Measurements from ENCODE around the gene MESP2. TPM values are rescaled to one million over a fixed set of nuclear protein-coding genes. Genes with fewer than 3 reads are reported as not detected.
"Not testable (repeated sequence)": the region's sequence is repeated elsewhere in the genome, so short reads cannot be mapped to it uniquely, and the experiment has no call there.

Gene MESP2
- total and polyA plus RNA-seq, 2 experiments from 2014 or later: not detected

DNA sequence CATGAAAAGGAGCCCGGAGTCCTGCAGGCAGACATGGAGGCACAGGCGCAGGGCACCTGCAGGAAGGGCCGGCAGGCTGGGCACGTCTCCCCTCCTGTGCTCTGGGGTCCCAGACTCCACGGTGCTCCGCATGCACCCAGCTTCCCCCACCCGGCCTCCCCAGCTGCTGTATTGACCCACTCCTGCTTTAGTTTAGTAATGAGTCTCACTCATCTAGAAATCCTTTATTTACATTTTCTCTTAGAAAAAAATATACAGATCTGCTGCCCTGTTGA is 8.5 kb downstream of the MESP2 start:
- H3K4me2 ChIP-seq (ENCODE audit: unreplicated experiment): no peak overlapping the region
- 84 to 85% methylated on average over 7 of the region's 7 CpGs for WGBS, 2 experiments (ENCODE audit: low coverage in 1 of 2, low lambda C conversion rate in 2 of 2, missing lambda C conversion rate in 2 of 2)
- no peak overlapping the region for H3K27ac ChIP-seq
- DNase-seq: no peak
- peaks cover 82% of the 10 kb centered on the region for H3F3A ChIP-seq (ENCODE audit: insufficient read depth)
- H2AFZ ChIP-seq: no peak overlapping the region
- H3K9me2 ChIP-seq (ENCODE audit: insufficient read depth): no peaks in the 10 kb centered on the region
- TF ChIP-seq EZH2 (IDR thresholded peaks at IDR 0.05; ENCODE audit: insufficient read depth, poor library complexity, severe bottlenecking): no peak
- no peak for TF ChIP-seq EZH2phosphoT487 (IDR thresholded peaks at IDR 0.05; ENCODE audit: insufficient read depth, low read depth)
- no peak overlapping the region for H3K4me3 ChIP-seq
- no peak overlapping the region for H3K9ac ChIP-seq
- H4K20me1 ChIP-seq (ENCODE audit: insufficient read depth): no peaks in the 10 kb centered on the region
- no peaks in the 10 kb centered on the region for H3K27me3 ChIP-seq (replicated peaks; ENCODE audit: insufficient read depth)
- in situ Hi-C loops (cut with MboI): no loop called here
- H3K9me3 ChIP-seq (ENCODE audit: low read depth): no peaks in the 10 kb centered on the region
- H3K79me2 ChIP-seq (ENCODE audit: insufficient read depth): peaks cover 12% of the 10 kb centered on the region; the same call in 1 of the 2 replicates
- H3K4me1 ChIP-seq (ENCODE audit: insufficient read depth): peaks cover 37% of the 10 kb centered on the region
- H3K36me3 ChIP-seq (ENCODE audit: low read depth): peaks cover 45% of the 10 kb centered on the region

DNA sequence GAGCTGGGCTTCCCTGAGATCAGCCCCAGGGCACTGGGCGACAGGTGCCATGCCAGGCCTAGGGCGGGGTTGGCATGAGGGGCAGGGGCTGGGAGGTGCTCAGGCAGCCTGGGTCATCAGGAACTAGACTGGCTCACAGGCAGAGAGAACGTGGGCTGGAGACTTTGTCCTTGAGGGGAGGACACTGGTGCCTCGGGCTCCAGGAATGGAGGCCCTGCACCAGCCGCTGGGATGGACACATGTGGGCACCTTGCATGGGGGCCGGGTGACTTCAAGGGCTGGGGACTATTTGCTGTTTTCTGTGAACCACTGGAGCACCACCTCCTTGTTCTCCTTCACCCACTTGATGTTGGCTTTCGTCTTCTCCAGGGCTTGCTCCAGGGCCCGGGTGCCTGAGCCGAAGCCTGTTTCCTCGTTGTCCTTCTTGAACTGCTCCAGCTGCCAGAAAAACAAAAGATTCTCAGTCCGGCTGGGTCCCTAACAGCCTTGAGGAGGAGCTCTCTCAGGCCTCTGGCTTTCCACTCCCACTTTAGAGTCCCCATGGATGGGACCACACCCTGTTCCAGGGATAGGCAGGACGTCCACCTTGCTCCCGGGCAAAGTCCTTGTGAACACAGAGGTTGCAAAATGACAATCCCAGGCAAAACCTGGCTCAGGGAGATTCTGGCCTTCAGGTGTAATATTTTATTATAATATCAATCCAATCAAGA is 9.1 kb downstream of the MESP2 start:
- WGBS, 2 experiments (ENCODE audit: low coverage in 1 of 2, low lambda C conversion rate in 2 of 2, missing lambda C conversion rate in 2 of 2): 92 to 93% methylated on average over 13 of the region's 13 CpGs
- peaks cover 51% of the 10 kb centered on the region for H3K36me3 ChIP-seq (ENCODE audit: low read depth)
- H3K4me2 ChIP-seq (ENCODE audit: unreplicated experiment): no peak overlapping the region
- peaks cover 85% of the 10 kb centered on the region for H3F3A ChIP-seq (ENCODE audit: insufficient read depth)
- H3K4me1 ChIP-seq (ENCODE audit: insufficient read depth): peaks cover 37% of the 10 kb centered on the region
- no peak for TF ChIP-seq EZH2phosphoT487 (IDR thresholded peaks at IDR 0.05; ENCODE audit: insufficient read depth, low read depth)
- TF ChIP-seq EZH2 (IDR thresholded peaks at IDR 0.05; ENCODE audit: insufficient read depth, poor library complexity, severe bottlenecking): no peak
- no peaks in the 10 kb centered on the region for H3K9me3 ChIP-seq (ENCODE audit: low read depth)
- no peaks in the 10 kb centered on the region for H3K27me3 ChIP-seq (replicated peaks; ENCODE audit: insufficient read depth)
- no peak overlapping the region for H2AFZ ChIP-seq
- in situ Hi-C loops (cut with MboI): no loop called here
- H3K79me2 ChIP-seq (ENCODE audit: insufficient read depth): peaks cover 13% of the 10 kb centered on the region; the same call in 1 of the 2 replicates
- no peaks in the 10 kb centered on the region for H4K20me1 ChIP-seq (ENCODE audit: insufficient read depth)
- H3K4me3 ChIP-seq: no peak overlapping the region
- no peak for DNase-seq
- no peaks in the 10 kb centered on the region for H3K9me2 ChIP-seq (ENCODE audit: insufficient read depth)
- H3K27ac ChIP-seq: peak overlapping the region; percentile 0; the same call in 1 of the 2 replicates
- 0 out of 2 replicates have a peak overlapping the region, but pooled peaks have one; percentile 22 for H3K9ac ChIP-seq

DNA sequence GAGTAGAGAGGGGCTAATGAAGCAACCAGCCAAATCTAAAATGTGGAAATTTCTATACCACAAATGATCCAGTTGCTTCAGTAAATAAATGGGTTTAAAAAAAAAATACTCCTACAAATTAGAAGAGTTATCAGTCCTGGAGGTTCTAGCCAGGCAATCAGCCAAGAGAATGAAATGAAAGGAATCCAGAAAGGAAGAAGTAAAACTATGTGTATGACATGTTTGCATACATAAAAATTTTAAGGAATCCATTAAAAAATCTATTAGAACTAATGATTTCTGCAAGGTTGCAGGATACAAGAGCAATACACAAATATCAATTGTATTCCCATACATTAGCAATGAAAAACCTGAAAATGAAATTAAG is 9.6 kb downstream of the MESP2 start:
- DNase-seq: peak; percentile 35
- H3K9me2 ChIP-seq (ENCODE audit: insufficient read depth): no peaks in the 10 kb centered on the region
- H3K27me3 ChIP-seq (replicated peaks; ENCODE audit: insufficient read depth): no peaks in the 10 kb centered on the region
- in situ Hi-C loops (cut with MboI): no loop called here
- 0 out of 2 replicates have a peak overlapping the region, but pooled peaks have one; percentile 22 for H3K9ac ChIP-seq
- H3K4me1 ChIP-seq (ENCODE audit: insufficient read depth): peaks cover 37% of the 10 kb centered on the region
- H3K79me2 ChIP-seq (ENCODE audit: insufficient read depth): peaks cover 13% of the 10 kb centered on the region; the same call in 1 of the 2 replicates
- peaks cover 91% of the 10 kb centered on the region for H3F3A ChIP-seq (ENCODE audit: insufficient read depth)
- H2AFZ ChIP-seq: no peak overlapping the region
- H4K20me1 ChIP-seq (ENCODE audit: insufficient read depth): no peaks in the 10 kb centered on the region; the same call in 1 of the 2 replicates
- H3K36me3 ChIP-seq (ENCODE audit: low read depth): peaks cover 57% of the 10 kb centered on the region
- TF ChIP-seq EZH2phosphoT487 (IDR thresholded peaks at IDR 0.05; ENCODE audit: insufficient read depth, low read depth) (no peak), EZH2 (IDR thresholded peaks at IDR 0.05; ENCODE audit: insufficient read depth, poor library complexity, severe bottlenecking) (no peak)
- no peaks in the 10 kb centered on the region for H3K9me3 ChIP-seq (ENCODE audit: low read depth)
- no peak overlapping the region for H3K4me2 ChIP-seq (ENCODE audit: unreplicated experiment)
- H3K4me3 ChIP-seq: 0 out of 2 replicates have a peak overlapping the region, but pooled peaks have one; percentile 7
- peak overlapping the region; percentile 0; the same call in 1 of the 2 replicates for H3K27ac ChIP-seq

DNA sequence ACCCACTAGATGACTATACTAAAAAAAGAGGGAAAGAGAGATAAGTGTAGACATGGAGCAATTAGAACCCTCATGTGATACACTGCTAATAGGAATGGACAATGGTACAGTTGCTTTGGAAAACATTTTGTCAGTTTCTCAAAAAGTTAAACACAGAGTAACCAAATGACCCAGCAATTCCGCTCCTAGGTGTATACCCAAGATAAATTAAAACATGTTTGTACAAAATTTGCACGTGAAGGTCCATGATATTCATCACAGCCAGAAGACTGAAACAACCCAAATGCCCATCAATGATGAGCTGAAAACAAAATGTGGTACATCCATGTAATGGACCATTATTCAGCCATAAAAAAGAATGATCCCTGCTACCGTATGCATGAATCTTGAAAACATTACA is 11.8 kb downstream of the MESP2 start:
- Histone ChIP-seq H3K4me3 (no peak overlapping the region), H3F3A (ENCODE audit: insufficient read depth) (peaks cover 94% of the 10 kb centered on the region), H3K9me3 (ENCODE audit: low read depth) (no peaks in the 10 kb centered on the region), H3K36me3 (ENCODE audit: low read depth) (peaks cover 78% of the 10 kb centered on the region), H3K79me2 (ENCODE audit: insufficient read depth) (peaks cover 21% of the 10 kb centered on the region), H3K27ac (no peak overlapping the region), H3K4me1 (ENCODE audit: insufficient read depth) (peaks cover 23% of the 10 kb centered on the region), H3K27me3 (replicated peaks; ENCODE audit: insufficient read depth) (no peaks in the 10 kb centered on the region), H3K9ac (no peak overlapping the region), H3K9me2 (ENCODE audit: insufficient read depth) (no peaks in the 10 kb centered on the region), H3K4me2 (ENCODE audit: unreplicated experiment) (no peak overlapping the region), H2AFZ (no peak overlapping the region), H4K20me1 (ENCODE audit: insufficient read depth) (no peaks in the 10 kb centered on the region; the same call in 1 of the 2 replicates)
- in situ Hi-C loops (cut with MboI): no loop called here
- TF ChIP-seq EZH2 (IDR thresholded peaks at IDR 0.05; ENCODE audit: insufficient read depth, poor library complexity, severe bottlenecking): no peak
- no peak for TF ChIP-seq EZH2phosphoT487 (IDR thresholded peaks at IDR 0.05; ENCODE audit: insufficient read depth, low read depth)
- no peak for DNase-seq
- 83 to 90% methylated on average over 3 of the region's 3 CpGs for WGBS, 2 experiments (ENCODE audit: low coverage in 1 of 2, low lambda C conversion rate in 2 of 2, missing lambda C conversion rate in 2 of 2)

DNA sequence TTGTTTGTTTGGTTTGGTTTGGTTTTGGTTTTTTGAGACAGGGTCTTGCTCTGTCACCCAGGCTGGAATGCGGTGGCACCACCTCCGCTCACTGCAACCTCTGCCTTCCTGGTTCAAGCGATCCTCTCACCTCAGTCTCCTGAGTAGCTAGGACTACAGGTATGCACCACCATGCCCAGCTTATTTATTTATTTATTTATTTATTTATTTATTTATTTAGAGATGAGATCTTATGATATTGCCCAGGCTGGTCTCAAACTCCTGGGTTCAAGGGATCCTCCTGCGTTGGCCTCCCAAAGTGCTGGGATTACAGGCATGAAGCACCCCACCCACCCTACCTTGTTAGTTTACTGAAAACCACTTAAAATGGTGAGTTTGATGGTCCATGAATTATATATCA is 12.5 kb downstream of the MESP2 start:
- H2AFZ ChIP-seq; H3K27me3 ChIP-seq (replicated peaks; ENCODE audit: insufficient read depth); H3K4me2 ChIP-seq (ENCODE audit: unreplicated experiment); H3K9me2 ChIP-seq (ENCODE audit: insufficient read depth); H4K20me1 ChIP-seq (ENCODE audit: insufficient read depth); H3K9ac ChIP-seq; H3K9me3 ChIP-seq (ENCODE audit: low read depth); DNase-seq; H3K27ac ChIP-seq; in situ Hi-C loops (cut with MboI); H3K4me3 ChIP-seq: not testable (repeated sequence)
- peaks cover 16% of the 10 kb centered on the region for H3K4me1 ChIP-seq (ENCODE audit: insufficient read depth)
- peaks cover 28% of the 10 kb centered on the region for H3K79me2 ChIP-seq (ENCODE audit: insufficient read depth)
- H3K36me3 ChIP-seq (ENCODE audit: low read depth): peaks cover 84% of the 10 kb centered on the region
- peaks cover 94% of the 10 kb centered on the region for H3F3A ChIP-seq (ENCODE audit: insufficient read depth)
- 96% methylated on average over 4 of the region's 4 CpGs for WGBS, 2 experiments (ENCODE audit: low coverage in 1 of 2, low lambda C conversion rate in 2 of 2, missing lambda C conversion rate in 2 of 2)

Data from GM23248 (cell line).